Breast epithelium (tissue), 4 donors: ENCODE results near the gene SDHD. TPM values are rescaled to one million over a fixed set of nuclear protein-coding genes. Genes with fewer than 3 reads are reported as not detected.
"Not testable (repeated sequence)": the region's sequence is repeated elsewhere in the genome, so short reads cannot be mapped to it uniquely, and the experiment has no call there.

Experiments used
- DNase-seq, 2 donors: peaks; one replicate each; pipeline ENCODE4 v3.0.0-alpha.2; 2019; ENCODE audit warnings: low spot score in 2 of 2
- H3K27ac ChIP-seq, 2 donors: fragments of 200-600 bp; sonication (generic) in 1 of 2; one replicate each; pipeline ENCODE4 v1.5.1; 2016 to 2019; ENCODE audit warnings: mild to moderate bottlenecking in 1 of 2
- H3K27me3 ChIP-seq, 2 donors: fragments of 200-600 bp; sonication (generic) in 1 of 2; one replicate each; pipeline versions ENCODE4 v1.5.1 to v1.6.0; 2017 to 2019; ENCODE audit warnings: control low read depth in 1 of 2, mild to moderate bottlenecking in 1 of 2
- H3K36me3 ChIP-seq: fragments of 200-600 bp; one replicate; pipeline ENCODE4 v1.5.1; 2019
- H3K4me1 ChIP-seq, 2 donors: fragments of 200-600 bp; sonication (generic); one replicate each; pipeline ENCODE4 v1.5.1; 2016 to 2019; ENCODE audit warnings: control low read depth in 1 of 2
- H3K4me3 ChIP-seq, 3 donors: fragments of 200-600 bp; sonication (generic); 1 replicate in 2 of 3; 2 replicates in 1 of 3; pipeline ENCODE4 v1.5.1; 2016 to 2019; ENCODE audit warnings: mild to moderate bottlenecking in 3 of 3, moderate library complexity in 2 of 3
- H3K9me3 ChIP-seq, 2 donors: fragments of 200-600 bp; sonication (generic) in 1 of 2; one replicate each; pipeline ENCODE4 v1.5.1; 2016 to 2019; ENCODE audit warnings: control low read depth in 1 of 2
- POLR2A ChIP-seq: fragments of 450-650 bp; IDR thresholded peaks from one replicate; pipeline ENCODE4 v1.6.1; 2016; ENCODE audit warnings: antibody characterized with exemption, mild to moderate bottlenecking, moderate library complexity
- POLR2AphosphoS5 ChIP-seq, 3 donors: sonication (generic); formaldehyde crosslinking; IDR thresholded peaks; one replicate each; pipeline ENCODE4 v1.6.1; 2017; ENCODE audit warnings: antibody characterized with exemption in 3 of 3
- intact Hi-C: fragments of 100-400 bp; cut with DNase I; formaldehyde crosslinking; loops from one replicate; pipeline ENCODE4 v1.15.1; 2023; ENCODE audit warnings: low total_unique reads
- total RNA-seq, 3 donors: library from RNA; depleted of rRNA; stranded (reverse); fragments of >200 nt; gene quantifications; one replicate each; pipeline ENCODE4 v1.1.0, GENCODE V29; 2016
- TF ChIP-seq, protein P1 (sequence below), 3 donors: fragments of 450-650 bp; IDR thresholded peaks; one replicate each; pipeline ENCODE4 v1.5.1; 2016 to 2017; ENCODE audit warnings: antibody characterized with exemption in 3 of 3, mild to moderate bottlenecking in 3 of 3, moderate library complexity in 3 of 3

SDHD gene
- total RNA-seq, 3 donors from 2014 or later, result 108 to 122 (median 109) TPM

DNA sequence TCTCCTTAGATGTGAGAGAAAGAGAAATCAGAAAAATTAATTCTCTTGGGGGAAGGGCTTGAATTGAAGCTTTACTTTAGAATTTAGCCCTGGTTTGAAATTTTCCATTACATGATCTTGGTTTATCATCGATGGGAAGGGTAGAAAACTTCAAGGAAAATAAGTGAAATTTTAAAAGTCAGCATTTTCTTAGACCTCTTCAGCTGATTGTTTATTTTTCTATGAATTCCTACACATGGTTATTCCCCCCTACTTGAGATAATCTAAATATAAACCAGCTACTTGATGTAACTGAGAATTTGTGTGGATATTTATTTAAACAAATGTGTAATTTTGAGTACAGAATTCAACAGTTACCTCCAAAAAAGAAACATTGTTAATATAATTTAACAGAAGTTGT is 23.8 kb upstream of the SDHD start:
- Histone ChIP-seq H3K27ac (no peak overlapping the region), H3K9me3 (no peaks in the 10 kb centered on the region), H3K4me1 (no peaks in the 10 kb centered on the region), H3K4me3 (no peak overlapping the region), H3K36me3 (no peaks in the 10 kb centered on the region), H3K27me3 (no peaks in the 10 kb centered on the region)
- no peak for DNase-seq
- no peak for TF ChIP-seq POLR2A
- TF ChIP-seq POLR2AphosphoS5 (IDR thresholded peaks at IDR 0.05), result no peak
- TF ChIP-seq, protein P1, sequence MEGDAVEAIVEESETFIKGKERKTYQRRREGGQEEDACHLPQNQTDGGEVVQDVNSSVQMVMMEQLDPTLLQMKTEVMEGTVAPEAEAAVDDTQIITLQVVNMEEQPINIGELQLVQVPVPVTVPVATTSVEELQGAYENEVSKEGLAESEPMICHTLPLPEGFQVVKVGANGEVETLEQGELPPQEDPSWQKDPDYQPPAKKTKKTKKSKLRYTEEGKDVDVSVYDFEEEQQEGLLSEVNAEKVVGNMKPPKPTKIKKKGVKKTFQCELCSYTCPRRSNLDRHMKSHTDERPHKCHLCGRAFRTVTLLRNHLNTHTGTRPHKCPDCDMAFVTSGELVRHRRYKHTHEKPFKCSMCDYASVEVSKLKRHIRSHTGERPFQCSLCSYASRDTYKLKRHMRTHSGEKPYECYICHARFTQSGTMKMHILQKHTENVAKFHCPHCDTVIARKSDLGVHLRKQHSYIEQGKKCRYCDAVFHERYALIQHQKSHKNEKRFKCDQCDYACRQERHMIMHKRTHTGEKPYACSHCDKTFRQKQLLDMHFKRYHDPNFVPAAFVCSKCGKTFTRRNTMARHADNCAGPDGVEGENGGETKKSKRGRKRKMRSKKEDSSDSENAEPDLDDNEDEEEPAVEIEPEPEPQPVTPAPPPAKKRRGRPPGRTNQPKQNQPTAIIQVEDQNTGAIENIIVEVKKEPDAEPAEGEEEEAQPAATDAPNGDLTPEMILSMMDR (IDR thresholded peaks at IDR 0.05), result no peak
- intact Hi-C loops, result no loop called here

DNA sequence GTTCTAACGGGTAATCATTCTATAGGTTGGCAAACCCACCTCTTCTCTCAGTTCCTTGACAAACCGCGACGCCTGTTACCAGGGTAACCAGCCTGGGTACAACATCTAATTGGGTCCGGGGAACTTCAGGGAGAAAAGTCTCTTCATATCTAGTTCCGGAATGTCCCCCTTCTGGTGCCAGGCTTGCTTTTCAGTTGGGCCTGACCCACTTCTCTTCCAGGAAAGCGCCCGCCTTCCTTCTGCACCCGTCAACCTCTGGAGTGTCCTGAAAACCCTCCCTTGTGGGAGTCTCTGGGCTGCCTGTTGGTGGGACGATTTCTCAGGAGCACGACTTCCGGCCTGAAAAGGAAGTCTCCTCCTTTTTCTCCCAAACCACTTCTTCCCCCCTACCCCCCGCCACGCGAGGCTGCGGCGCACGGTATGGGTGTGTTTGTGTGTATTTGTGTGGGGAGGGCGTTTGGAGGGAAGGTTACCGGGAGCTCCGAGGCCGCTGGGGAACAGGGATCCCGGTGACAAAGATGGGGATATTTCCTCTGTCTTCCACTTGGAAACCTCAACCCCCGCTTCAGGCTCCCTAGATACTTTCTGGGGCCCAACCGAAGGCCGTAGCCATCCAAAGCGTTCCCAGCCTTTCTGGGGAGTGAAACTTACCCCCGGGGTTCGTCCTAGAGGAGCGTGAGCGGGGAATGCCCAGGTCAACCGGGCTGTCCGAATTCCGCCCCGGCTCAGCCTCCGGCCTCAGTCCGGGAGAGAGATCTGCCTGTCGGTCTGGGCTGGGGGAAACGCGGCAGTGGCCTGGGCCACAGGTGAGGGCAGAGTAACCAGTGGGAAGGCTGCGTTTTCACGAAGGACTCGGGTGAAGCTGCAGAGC is 12.5 kb upstream of the SDHD start, which contains the start of the genes NKAPD1 and PIH1D2:
TSS of gene NKAPD1 (plus strand) at position 359 of the 871 bp plus-strand sequence. CDS start 1,276 bp downstream, outside the sequence.
TSS of gene PIH1D2 (minus strand) at position 77 of the 871 bp plus-strand sequence. CDS start 843 bp downstream, outside the sequence.
- H3K27ac ChIP-seq, result peak within 1 kb of the TSS; percentile 93 to 94
- H3K36me3 ChIP-seq, result peaks cover 5% of the 10 kb centered on the region
- H3K9me3 ChIP-seq, result no peaks in the 10 kb centered on the region
- DNase-seq, result peak; percentile 64 to 72
- no peak for TF ChIP-seq POLR2A
- peak in 2 of 3 donors; percentile 58 to 85 for TF ChIP-seq POLR2AphosphoS5 (IDR thresholded peaks at IDR 0.05)
- TF ChIP-seq, protein P1 (IDR thresholded peaks at IDR 0.05), result peak in 1 of 3 donors; percentile 25
- peaks cover 0 to 4% of the 10 kb centered on the region in 2 donors for H3K4me1 ChIP-seq
- peak within 1 kb of the TSS; percentile 88 to 95 (median 90) for H3K4me3 ChIP-seq
- intact Hi-C loops, result no loop called here
- H3K27me3 ChIP-seq, result no peaks in the 10 kb centered on the region

DNA sequence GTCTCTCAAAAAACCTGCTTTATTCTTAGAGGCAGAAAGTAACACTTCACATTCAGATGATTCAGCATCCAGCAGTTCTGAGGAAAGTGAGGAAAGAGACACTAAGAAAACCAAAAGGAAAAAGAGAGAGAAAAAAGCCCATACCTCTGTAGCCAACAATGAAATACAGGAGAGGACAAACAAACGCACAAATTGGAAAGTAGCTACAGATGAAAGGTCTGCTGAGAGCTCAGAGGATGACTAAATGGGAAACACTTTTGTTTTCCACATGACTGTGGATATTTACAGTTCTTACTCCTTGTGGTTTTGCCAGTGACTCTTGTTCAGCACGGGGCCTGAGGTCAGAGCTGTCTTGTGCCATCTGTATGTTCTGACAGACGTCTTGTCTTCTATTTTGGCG is 3.9 kb upstream of the SDHD start:
- intact Hi-C loops, result no loop called here
- Histone ChIP-seq H3K4me1 (peaks cover 0 to 5% of the 10 kb centered on the region in 2 donors), H3K27ac (no peak overlapping the region), H3K4me3 (no peak overlapping the region), H3K36me3 (peaks cover 5% of the 10 kb centered on the region), H3K9me3 (no peaks in the 10 kb centered on the region), H3K27me3 (no peaks in the 10 kb centered on the region)
- TF ChIP-seq, protein P1 (IDR thresholded peaks at IDR 0.05), result no peak
- no peak for TF ChIP-seq POLR2A
- no peak for DNase-seq

DNA sequence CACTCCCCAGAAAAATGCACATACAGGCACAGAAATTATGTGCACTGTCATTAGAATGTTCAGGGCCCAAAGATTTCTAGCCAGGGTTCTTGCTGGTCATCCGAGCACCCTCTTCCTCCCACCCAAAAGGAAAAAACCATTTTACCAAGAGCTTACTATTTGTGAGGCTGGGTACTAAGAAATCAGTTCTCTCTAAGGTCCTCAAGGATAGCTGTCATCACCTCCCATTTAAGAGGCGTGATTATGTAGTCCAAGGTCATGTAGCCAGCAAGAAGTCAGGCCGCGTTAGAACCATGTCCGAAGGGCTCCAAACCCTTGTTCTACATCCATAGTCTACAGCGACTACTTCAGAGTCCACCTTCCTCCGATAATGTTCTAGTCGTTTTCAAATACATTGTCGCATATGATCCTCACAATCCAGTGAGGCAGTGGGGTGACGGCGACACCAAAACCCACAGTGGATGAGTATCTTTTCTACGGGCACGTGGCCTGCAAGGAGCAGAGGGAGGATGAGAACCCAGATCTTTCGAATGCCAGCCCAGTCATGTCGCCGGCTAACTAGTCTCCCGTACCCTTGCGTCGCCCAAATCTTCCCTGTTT is 751 bp upstream of the SDHD start:
- no peak for DNase-seq
- Histone ChIP-seq H3K27me3 (no peaks in the 10 kb centered on the region), H3K4me3 (peak overlapping the region; percentile 71 to 84 (median 79)), H3K27ac (peak overlapping the region; percentile 79 to 87), H3K36me3 (no peaks in the 10 kb centered on the region), H3K4me1 (peaks cover 0 to 8% of the 10 kb centered on the region in 2 donors), H3K9me3 (no peaks in the 10 kb centered on the region)
- intact Hi-C loops, result no loop called here
- TF ChIP-seq, protein P1 (IDR thresholded peaks at IDR 0.05), result no peak
- no peak for TF ChIP-seq POLR2AphosphoS5 (IDR thresholded peaks at IDR 0.05)
- TF ChIP-seq POLR2A, result no peak

DNA sequence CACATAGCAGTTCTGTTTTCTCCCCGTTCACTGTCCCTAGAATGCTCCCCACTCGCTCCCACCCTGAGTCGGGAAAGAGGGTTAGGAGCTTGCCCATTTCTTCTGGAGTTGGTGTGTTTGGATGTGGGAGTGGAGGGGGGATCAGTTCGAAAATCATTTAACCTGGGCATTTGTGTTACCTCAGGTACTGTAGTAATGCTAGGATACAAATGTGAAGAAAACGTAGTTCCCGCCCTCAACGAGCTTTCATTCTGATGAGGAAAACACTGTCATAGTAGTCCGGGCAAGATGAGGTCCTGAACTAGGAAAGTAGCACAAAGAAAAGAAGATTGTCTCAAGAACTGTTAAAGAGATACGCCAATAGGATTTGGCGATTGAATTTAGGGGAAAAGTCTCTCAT is 539 bp downstream of the SDHD start:
- no peak for DNase-seq
- intact Hi-C loops, result no loop called here
- H3K27me3 ChIP-seq, result no peaks in the 10 kb centered on the region
- H3K4me1 ChIP-seq, result peaks cover 0 to 8% of the 10 kb centered on the region in 2 donors
- no peak for TF ChIP-seq POLR2AphosphoS5 (IDR thresholded peaks at IDR 0.05)
- TF ChIP-seq, protein P1 (IDR thresholded peaks at IDR 0.05), result no peak
- TF ChIP-seq POLR2A, result no peak
- H3K36me3 ChIP-seq, result peaks cover 5% of the 10 kb centered on the region
- H3K4me3 ChIP-seq, result peak overlapping the region; percentile 71 to 84 (median 79)
- no peaks in the 10 kb centered on the region for H3K9me3 ChIP-seq
- H3K27ac ChIP-seq, result peak overlapping the region; percentile 79 to 87

DNA sequence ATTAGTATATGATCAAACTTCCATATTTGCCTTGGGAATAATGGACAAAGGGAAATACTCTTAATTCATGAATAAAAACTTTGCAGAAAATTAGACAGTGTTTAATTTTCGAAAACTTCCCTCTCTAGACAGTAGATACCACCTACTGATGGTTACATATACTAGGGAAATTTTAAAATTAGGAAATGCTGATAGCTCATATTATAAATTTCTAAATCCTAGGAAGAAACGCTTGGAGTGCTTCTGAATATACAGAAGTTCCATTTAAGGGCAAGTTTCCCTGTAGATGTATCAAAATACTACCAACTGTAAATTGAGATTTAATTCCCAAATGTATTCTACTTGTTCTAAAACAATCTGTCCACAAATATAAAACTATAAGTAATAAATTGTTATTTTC is 8.6 kb downstream of the SDHD start:
- H3K4me1 ChIP-seq, DNase-seq, H3K27ac ChIP-seq, H3K36me3 ChIP-seq, H3K9me3 ChIP-seq, H3K27me3 ChIP-seq, intact Hi-C loops, H3K4me3 ChIP-seq: not testable (repeated sequence)
